ENCODE data around the gene BANP. TPM values are rescaled to one million over a fixed set of nuclear protein-coding genes. Genes with fewer than 3 reads are reported as not detected.

Gene BANP
- total RNA-seq, 2 experiments from 2014 or later, result 39.6 to 58.0 TPM

GRCh38 chr16:88013766-88014251 is 62.6 kb downstream of the BANP start:
- H3K4me3 ChIP-seq (ENCODE audit: low read depth, low read length, poor library complexity, severe bottlenecking), result no peak overlapping the region
- H3K4me2 ChIP-seq (ENCODE audit: low read length), result no peak overlapping the region
- H3K27ac ChIP-seq (ENCODE audit: low read depth, low read length, poor library complexity, severe bottlenecking), result no peak overlapping the region
- no peaks in the 10 kb centered on the region for H4K20me1 ChIP-seq (ENCODE audit: insufficient read depth, low read length)
- ChIA-PET POLR2A (no interaction called here), CTCF (ENCODE audit: unreplicated experiment) (no interaction called here)
- no peak overlapping the region for H2AFZ ChIP-seq (ENCODE audit: low read length)
- no peaks in the 10 kb centered on the region for H3K79me2 ChIP-seq (ENCODE audit: insufficient read depth, low read depth, low read length)
- no peaks in the 10 kb centered on the region for H3K9me3 ChIP-seq (ENCODE audit: low read length)
- H3K36me3 ChIP-seq (ENCODE audit: insufficient read depth, low read length), result peaks cover 30% of the 10 kb centered on the region; the same call in 1 of the 2 replicates
- no peak for DNase-seq (ENCODE audit: low spot score)
- no peaks in the 10 kb centered on the region for H3K9me2 ChIP-seq (ENCODE audit: insufficient read depth, low read length)
- intact Hi-C loops (cut with micrococcal nuclease; ENCODE audit: unreplicated experiment), result no loop called here
- BruUV-seq (replicated peaks), result no TSS peak
- no peaks in the 10 kb centered on the region for H3K4me1 ChIP-seq (ENCODE audit: insufficient read depth, low read length, poor library complexity, severe bottlenecking)
- TF ChIP-seq EZH2phosphoT487 (IDR thresholded peaks at IDR 0.05; ENCODE audit: borderline replicate concordance, low read depth, low read length) (no peak), CTCF (conservative IDR thresholded peaks at IDR 0.05; ENCODE audit: low read length) (no peak)

- Histone ChIP-seq H3K27ac (ENCODE audit: low read depth, low read length, poor library complexity, severe bottlenecking) (no peak overlapping the region), H3K9me2 (ENCODE audit: insufficient read depth, low read length) (no peaks in the 10 kb centered on the region), H4K20me1 (ENCODE audit: insufficient read depth, low read length) (no peaks in the 10 kb centered on the region), H3K36me3 (ENCODE audit: insufficient read depth, low read length) (peaks cover 27% of the 10 kb centered on the region; the same call in 1 of the 2 replicates), H3K79me2 (ENCODE audit: insufficient read depth, low read depth, low read length) (no peaks in the 10 kb centered on the region), H3K4me3 (ENCODE audit: low read depth, low read length, poor library complexity, severe bottlenecking) (no peak overlapping the region), H3K4me2 (ENCODE audit: low read length) (no peak overlapping the region), H3K9me3 (ENCODE audit: low read length) (no peaks in the 10 kb centered on the region), H2AFZ (ENCODE audit: low read length) (no peak overlapping the region), H3K4me1 (ENCODE audit: insufficient read depth, low read length, poor library complexity, severe bottlenecking) (no peaks in the 10 kb centered on the region)
- intact Hi-C loops (cut with micrococcal nuclease; ENCODE audit: unreplicated experiment), result no loop called here
- ChIA-PET POLR2A (no interaction called here), CTCF (ENCODE audit: unreplicated experiment) (no interaction called here)
- no peak for DNase-seq (ENCODE audit: low spot score)
- no TSS peak for BruUV-seq (replicated peaks)
- no peak for TF ChIP-seq EZH2phosphoT487 (IDR thresholded peaks at IDR 0.05; ENCODE audit: borderline replicate concordance, low read depth, low read length)
- no peak for TF ChIP-seq CTCF (conservative IDR thresholded peaks at IDR 0.05; ENCODE audit: low read length)
Measured at GRCh38 chr16:88014252-88014781, 63.1 kb downstream of the BANP start.

GRCh38 chr16:88014954-88015805 is 63.9 kb downstream of the BANP start:
- DNase-seq (ENCODE audit: low spot score), result no peak
- H3K9me3 ChIP-seq (ENCODE audit: low read length), result no peaks in the 10 kb centered on the region
- no peak overlapping the region for H2AFZ ChIP-seq (ENCODE audit: low read length)
- no peak overlapping the region for H3K27ac ChIP-seq (ENCODE audit: low read depth, low read length, poor library complexity, severe bottlenecking)
- POLR2A ChIA-PET, result no interaction called here
- BruUV-seq (replicated peaks), result no TSS peak
- H3K4me1 ChIP-seq (ENCODE audit: insufficient read depth, low read length, poor library complexity, severe bottlenecking), result no peaks in the 10 kb centered on the region
- intact Hi-C loops (cut with micrococcal nuclease; ENCODE audit: unreplicated experiment), result no loop called here
- no peak overlapping the region for H3K4me3 ChIP-seq (ENCODE audit: low read depth, low read length, poor library complexity, severe bottlenecking)
- H3K9me2 ChIP-seq (ENCODE audit: insufficient read depth, low read length), result no peaks in the 10 kb centered on the region
- CTCF ChIA-PET (ENCODE audit: unreplicated experiment), result interaction anchor here (0.7 kb wide), 1 partner anchor 507 kb away, joined by 4 read pairs; no protein-coding TSS in a partner anchor
- H3K4me2 ChIP-seq (ENCODE audit: low read length), result no peak overlapping the region
- H3K36me3 ChIP-seq (ENCODE audit: insufficient read depth, low read length), result peaks cover 19% of the 10 kb centered on the region; the same call in 1 of the 2 replicates
- TF ChIP-seq CTCF (conservative IDR thresholded peaks at IDR 0.05; ENCODE audit: low read length) (no peak), EZH2phosphoT487 (IDR thresholded peaks at IDR 0.05; ENCODE audit: borderline replicate concordance, low read depth, low read length) (no peak)
- no peaks in the 10 kb centered on the region for H4K20me1 ChIP-seq (ENCODE audit: insufficient read depth, low read length)
- H3K79me2 ChIP-seq (ENCODE audit: insufficient read depth, low read depth, low read length), result no peaks in the 10 kb centered on the region
